BLaER1 (cell line): ENCODE measurements around the gene EFNA1.

Experiments used
- H3K27ac ChIP-seq: shearing (Covaris generic); formaldehyde crosslinking; 2 replicates; pipeline ENCODE4 v1.8.1; 2022
- H3K27me3 ChIP-seq: shearing (Covaris generic); formaldehyde crosslinking; 2 replicates; pipeline ENCODE4 v1.8.1; 2022
- H3K36me3 ChIP-seq: shearing (Covaris generic); formaldehyde crosslinking; 2 replicates; pipeline ENCODE4 v1.8.1; 2022
- H3K4me1 ChIP-seq: shearing (Covaris generic); formaldehyde crosslinking; 2 replicates; pipeline ENCODE4 v1.8.1; 2022
- H3K4me2 ChIP-seq: shearing (Covaris generic); formaldehyde crosslinking; 2 replicates; pipeline ENCODE4 v1.8.1; 2022
- H3K4me3 ChIP-seq: shearing (Covaris generic); formaldehyde crosslinking; 2 replicates; pipeline ENCODE4 v1.8.1; 2022
- H3K9ac ChIP-seq: shearing (Covaris generic); formaldehyde crosslinking; 2 replicates; pipeline ENCODE4 v1.8.1; 2022
- H3K9me3 ChIP-seq: shearing (Covaris generic); formaldehyde crosslinking; 2 replicates; pipeline ENCODE4 v1.8.1; 2022
- H4K20me1 ChIP-seq: shearing (Covaris generic); formaldehyde crosslinking; 2 replicates; pipeline ENCODE4 v1.8.1; 2022
- Cebpa-rat ChIP-seq: shearing (Covaris generic); IDR thresholded peaks from 2 replicates; pipeline ENCODE4 v1.8.1; 2022

EFNA1 gene, protein sequence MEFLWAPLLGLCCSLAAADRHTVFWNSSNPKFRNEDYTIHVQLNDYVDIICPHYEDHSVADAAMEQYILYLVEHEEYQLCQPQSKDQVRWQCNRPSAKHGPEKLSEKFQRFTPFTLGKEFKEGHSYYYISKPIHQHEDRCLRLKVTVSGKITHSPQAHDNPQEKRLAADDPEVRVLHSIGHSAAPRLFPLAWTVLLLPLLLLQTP

DNA sequence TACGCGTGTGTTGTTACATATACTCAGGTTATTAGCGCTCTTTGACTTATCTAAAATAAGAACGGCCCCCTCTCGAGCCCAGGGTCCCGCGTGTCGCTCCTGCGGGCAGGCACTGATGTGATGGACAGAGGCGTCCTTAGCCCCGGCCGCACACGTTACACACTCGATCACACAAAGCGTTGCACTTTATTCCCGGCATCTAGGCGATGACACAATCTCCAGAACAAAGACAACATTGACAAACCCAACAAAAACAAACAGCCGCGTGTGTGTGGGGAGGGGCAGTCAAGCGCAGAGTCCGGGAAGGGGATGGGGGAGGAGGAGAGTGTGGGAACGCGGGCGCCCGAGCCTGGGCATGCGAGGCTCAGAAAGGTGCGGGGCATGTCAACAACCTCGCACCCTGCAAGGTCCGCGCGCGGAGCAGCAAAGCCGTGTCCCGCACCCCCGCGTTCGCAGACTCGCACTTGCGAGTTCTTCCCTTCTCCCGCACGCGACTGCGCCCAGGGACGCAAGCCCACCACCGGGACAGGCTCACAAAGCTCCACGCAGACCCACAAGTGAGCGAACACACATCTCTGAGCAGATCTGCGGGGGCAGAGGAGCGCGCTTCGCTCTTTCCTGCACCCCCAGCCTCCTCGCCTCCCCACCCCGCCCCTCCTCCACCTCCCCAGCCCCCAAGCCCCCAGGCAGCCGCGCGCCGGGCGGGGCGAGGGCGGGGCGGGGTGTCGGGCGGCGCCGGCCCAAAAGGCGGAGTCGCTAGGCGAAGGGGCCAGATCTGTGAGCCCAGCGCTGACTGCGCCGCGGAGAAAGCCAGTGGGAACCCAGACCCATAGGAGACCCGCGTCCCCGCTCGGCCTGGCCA, at the start of gene EFNA1:
EFNA1 (plus strand) TSS at position 772 of the 862 bp plus-strand sequence. CDS start 102 bp downstream, outside the sequence.
- Histone ChIP-seq H3K9me3 (no peaks in the 10 kb centered on the region), H3K36me3 (peaks cover 16% of the 10 kb centered on the region), H4K20me1 (no peaks in the 10 kb centered on the region), H3K27me3 (peaks cover 35% of the 10 kb centered on the region), H3K9ac (peak within 1 kb of the TSS; percentile 84), H3K4me2 (peak within 1 kb of the TSS; percentile 99), H3K27ac (peak within 1 kb of the TSS; percentile 74), H3K4me1 (peaks cover 54% of the 10 kb centered on the region), H3K4me3 (peak within 1 kb of the TSS; percentile 82)
- TF ChIP-seq Cebpa-rat = no peak

DNA sequence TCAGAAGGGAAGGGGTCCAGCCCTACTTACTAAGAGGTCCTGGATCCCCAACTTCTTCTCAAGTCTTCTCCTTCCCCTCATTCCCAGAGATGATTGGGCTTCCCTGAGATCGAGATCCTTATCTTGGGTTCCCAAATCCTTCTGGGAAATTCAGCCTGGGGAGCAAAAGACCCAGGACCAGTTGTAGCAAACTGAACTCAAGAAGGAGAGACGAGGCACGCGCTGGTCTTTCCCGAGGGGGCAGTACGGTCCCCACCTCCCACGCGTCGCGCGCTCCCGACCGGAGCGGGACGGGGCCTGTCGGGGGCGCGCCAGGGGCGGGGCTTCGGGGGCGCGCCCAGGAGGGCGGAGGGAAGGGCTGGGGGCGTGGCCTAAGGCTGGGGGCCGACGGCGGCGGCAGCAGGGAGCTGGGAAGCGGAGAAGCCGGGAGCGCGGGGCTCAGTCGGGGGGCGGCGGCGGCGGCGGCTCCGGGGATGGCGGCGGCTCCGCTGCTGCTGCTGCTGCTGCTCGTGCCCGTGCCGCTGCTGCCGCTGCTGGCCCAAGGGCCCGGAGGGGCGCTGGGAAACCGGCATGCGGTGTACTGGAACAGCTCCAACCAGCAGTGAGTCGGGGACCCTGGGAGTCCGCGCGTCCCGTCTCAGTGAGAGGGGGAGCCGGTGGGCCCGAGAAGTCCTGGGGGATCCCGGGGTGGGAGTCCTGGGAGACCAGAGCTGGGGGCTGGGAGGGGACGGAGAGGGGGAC, 49.0 kb upstream of the EFNA1 start, which contains the start of gene EFNA3:
EFNA3 (plus strand) TSS at position 369 of the 741 bp plus-strand sequence; CDS start at position 474, 105 bp downstream.
- TF ChIP-seq Cebpa-rat = no peak
- peak within 1 kb of the TSS; percentile 70 for H3K4me3 ChIP-seq
- peaks cover 100% of the 10 kb centered on the region for H3K4me1 ChIP-seq
- H3K9ac ChIP-seq = peak within 1 kb of the TSS; percentile 75
- peaks cover 48% of the 10 kb centered on the region for H4K20me1 ChIP-seq
- no peaks in the 10 kb centered on the region for H3K9me3 ChIP-seq
- H3K4me2 ChIP-seq = peak within 1 kb of the TSS; percentile 100
- no peaks in the 10 kb centered on the region for H3K36me3 ChIP-seq
- H3K27me3 ChIP-seq = peaks cover 49% of the 10 kb centered on the region
- peak within 1 kb of the TSS; percentile 75; the same call in 1 of the 2 replicates for H3K27ac ChIP-seq

DNA sequence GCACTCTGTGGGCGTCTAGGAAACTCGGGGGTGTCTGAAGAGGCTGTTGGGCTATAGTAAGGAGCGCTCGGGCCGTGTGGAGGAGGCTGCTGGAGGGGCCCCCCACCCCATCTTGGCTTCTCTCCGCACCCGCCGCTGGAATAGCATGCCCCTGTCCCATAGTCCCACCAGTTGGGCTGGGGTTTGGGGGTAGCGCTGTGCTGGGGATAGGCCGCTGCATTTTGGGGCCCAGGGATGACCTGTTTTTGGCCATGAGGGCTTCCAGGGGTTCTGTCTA, 48.5 kb upstream of the EFNA1 start:
- Histone ChIP-seq H3K4me3 (peak overlapping the region; percentile 70), H3K9ac (peak overlapping the region; percentile 75), H3K4me1 (peaks cover 100% of the 10 kb centered on the region), H4K20me1 (peaks cover 53% of the 10 kb centered on the region), H3K27me3 (peaks cover 53% of the 10 kb centered on the region), H3K27ac (peak overlapping the region; percentile 75; the same call in 1 of the 2 replicates), H3K4me2 (peak overlapping the region; percentile 100), H3K36me3 (no peaks in the 10 kb centered on the region), H3K9me3 (no peaks in the 10 kb centered on the region)
- TF ChIP-seq Cebpa-rat = no peak

DNA sequence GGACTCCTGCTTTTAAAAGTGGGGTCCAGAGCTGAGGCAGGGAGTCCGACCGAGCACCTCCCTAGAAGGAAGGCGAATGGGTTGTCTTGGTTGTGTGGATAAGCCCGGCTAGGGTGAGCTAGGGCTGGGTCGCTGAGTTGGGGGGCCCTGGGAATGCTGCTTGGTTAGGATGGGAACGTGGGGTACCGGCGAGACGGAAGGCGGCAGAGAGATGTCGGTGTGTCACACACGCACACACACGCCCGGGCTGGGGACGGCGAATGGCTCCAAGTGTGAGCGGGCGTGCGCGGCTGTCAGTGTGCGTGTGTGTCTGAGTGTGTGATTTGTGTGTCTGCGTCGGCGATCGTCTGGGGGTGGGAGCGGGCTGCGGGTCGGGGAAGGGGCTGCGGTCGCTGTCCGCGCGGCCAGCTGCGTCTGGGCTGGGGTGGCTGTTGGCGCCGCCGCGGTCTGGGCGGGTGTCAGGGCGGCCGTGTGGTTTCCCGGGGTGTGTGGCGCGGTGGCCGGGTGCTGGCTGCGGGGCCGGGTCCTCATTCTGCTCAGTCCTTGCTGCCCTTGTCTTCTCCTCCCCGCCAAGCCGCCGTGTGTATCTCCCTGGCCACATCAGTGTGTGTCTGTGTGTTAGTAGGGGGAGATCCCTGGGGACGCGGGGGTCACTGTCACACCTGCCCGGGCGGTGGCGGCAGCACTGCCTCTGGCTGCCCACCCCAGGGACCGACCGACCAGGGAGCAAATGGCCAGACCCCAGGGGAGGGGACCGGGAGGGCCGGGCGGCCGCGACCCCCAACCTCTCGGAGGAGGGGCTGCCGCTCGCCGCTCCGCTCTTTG, 48.0 kb upstream of the EFNA1 start:
- Histone ChIP-seq H3K4me1 (peaks cover 99% of the 10 kb centered on the region), H3K27me3 (peaks cover 53% of the 10 kb centered on the region), H4K20me1 (peaks cover 58% of the 10 kb centered on the region), H3K9me3 (no peaks in the 10 kb centered on the region), H3K4me2 (peak overlapping the region; percentile 100), H3K4me3 (peak overlapping the region; percentile 70), H3K36me3 (no peaks in the 10 kb centered on the region), H3K9ac (peak overlapping the region; percentile 75), H3K27ac (peak overlapping the region; percentile 75; the same call in 1 of the 2 replicates)
- no peak for TF ChIP-seq Cebpa-rat

DNA sequence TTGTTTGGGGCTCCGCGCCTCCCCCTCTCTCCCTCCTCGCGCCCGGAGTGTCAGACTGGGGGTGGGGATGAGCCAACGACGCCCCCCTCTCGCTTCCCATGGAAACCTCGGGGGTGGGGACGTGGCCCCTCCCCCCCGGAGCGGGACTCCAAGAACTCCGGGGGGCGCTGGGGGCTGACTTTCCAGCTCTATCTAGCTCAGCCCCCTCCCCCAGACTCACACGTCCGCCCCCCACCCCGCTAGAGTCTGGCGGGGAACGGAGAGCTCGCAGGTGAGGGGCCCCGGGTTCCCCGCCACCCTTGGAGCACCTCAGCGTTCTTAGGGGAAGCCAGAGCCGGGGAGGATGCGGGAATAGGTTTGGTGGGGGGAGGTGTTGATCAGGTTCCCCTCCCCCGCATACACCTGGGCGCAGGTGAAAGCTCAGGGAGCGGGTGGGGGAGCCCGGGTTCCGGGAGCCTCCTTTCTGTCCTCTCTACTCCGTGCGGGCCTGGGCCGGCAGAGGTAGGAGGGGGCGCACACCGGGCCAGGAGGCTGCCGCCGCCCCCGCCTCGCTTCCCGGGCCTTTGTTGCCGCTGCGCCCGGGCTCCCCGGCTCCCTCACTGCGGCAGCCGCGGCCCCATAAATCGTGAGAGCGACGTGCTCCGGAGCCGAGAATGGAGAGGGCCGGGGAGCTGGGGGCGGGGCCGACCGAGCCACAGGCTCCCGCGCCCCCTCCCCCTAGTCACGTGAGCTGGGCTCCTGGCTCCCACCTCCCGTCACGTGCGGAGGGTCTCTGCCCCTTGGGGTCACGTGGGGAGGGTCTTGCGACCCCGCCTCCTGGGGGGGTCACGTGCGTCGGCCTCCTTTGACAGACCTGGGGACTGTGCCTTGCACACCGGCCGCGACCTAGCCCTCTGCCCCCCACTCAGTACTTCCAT, 47.1 kb upstream of the EFNA1 start:
- peak overlapping the region; percentile 75 for H3K9ac ChIP-seq
- H3K9me3 ChIP-seq = no peaks in the 10 kb centered on the region
- H3K4me2 ChIP-seq = peak overlapping the region; percentile 100
- no peaks in the 10 kb centered on the region for H3K36me3 ChIP-seq
- H3K27ac ChIP-seq = peak overlapping the region; percentile 37; the same call in 1 of the 2 replicates
- peaks cover 93% of the 10 kb centered on the region for H3K4me1 ChIP-seq
- H3K27me3 ChIP-seq = peaks cover 53% of the 10 kb centered on the region
- peaks cover 58% of the 10 kb centered on the region for H4K20me1 ChIP-seq
- H3K4me3 ChIP-seq = peak overlapping the region; percentile 70
- TF ChIP-seq Cebpa-rat = no peak

DNA sequence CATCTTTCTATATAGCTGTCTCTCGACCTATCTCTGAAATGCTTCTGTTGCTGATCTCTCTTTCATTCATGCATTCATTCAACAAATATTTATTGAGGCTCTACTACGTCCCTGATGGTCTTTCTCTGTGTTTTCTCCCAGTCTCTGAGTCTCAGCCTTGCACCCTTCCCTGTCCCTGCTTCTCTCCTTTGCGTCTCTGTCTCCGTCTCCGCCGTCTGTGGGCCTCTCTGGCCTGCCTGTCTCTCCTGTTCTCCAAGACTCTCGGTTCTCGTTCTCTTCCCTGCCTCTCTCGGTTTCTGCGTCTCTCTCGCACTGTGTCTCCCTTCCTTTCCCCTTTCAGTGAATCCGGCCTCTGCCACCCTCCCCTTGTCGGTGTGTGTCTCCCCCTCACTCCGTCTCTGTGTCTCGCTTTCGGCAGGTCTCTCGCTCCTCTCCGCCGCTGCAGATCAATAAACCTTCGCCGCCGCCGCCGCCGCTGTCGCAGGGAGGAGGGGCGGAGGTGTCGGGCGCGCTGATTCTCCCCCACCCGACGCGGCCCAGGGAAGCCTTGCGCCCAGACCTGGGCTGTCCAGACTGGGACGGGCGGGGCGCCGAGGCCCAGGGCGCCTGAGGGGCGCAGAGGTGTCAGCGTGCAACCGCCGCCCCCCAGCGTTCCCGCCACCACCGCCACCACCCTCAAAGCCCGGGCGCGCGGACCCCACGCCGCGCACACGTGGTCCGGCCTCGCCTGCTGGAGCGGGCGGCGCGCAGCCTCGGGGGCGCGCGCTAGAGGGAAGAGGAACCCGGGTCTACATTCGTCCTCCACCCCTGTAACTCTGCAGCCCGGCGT, 46.0 kb upstream of the EFNA1 start:
- Histone ChIP-seq H3K4me2 (peak overlapping the region; percentile 100), H4K20me1 (peaks cover 58% of the 10 kb centered on the region), H3K4me3 (peak overlapping the region; percentile 70), H3K9ac (peak overlapping the region; percentile 75; the same call in 1 of the 2 replicates), H3K36me3 (no peaks in the 10 kb centered on the region), H3K9me3 (no peaks in the 10 kb centered on the region), H3K27ac (no peak overlapping the region), H3K27me3 (peaks cover 53% of the 10 kb centered on the region), H3K4me1 (peaks cover 91% of the 10 kb centered on the region)
- no peak for TF ChIP-seq Cebpa-rat

DNA sequence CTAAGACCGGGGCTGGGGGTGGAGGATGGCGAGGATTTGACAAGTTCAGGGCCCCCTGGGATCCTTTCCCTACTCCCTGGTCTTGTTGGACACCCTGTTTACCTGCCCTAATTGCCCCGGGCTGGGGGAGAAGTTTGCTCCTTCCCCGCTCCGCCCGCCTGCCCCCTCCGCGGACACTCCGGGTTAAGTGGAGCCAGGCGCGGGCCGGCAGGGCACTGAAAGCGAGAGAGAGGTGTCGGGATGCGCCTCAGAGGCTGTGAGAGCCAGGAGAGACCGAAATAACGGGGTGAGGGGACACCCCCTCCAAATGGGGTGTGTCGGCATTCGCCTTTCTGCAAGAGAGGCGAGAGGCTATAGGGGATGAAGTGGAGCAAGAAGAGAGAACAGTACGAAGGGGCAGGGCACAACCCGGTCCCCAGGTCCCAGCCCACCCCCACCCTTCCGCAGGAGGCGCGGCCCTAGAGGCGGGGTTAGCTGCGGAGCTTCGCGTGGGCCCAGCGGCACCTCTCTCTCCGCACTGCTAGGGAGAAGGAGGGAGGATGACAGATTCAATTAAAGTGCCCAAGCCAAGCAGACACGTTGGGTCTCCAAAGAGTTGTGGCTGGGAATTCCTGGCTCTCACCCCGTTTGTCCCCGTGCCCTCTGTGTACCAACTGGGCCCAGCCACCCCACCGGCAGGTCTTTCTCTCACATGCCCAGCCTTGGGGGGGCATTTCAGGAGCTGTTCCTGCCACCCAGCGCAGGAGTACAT, 45.2 kb upstream of the EFNA1 start:
- no peak overlapping the region for H3K27ac ChIP-seq
- no peak for TF ChIP-seq Cebpa-rat
- H3K4me1 ChIP-seq = peaks cover 91% of the 10 kb centered on the region
- H3K9ac ChIP-seq = 0 out of 2 replicates have a peak overlapping the region, but pooled peaks have one; percentile 46
- peak overlapping the region; percentile 100 for H3K4me2 ChIP-seq
- H3K36me3 ChIP-seq = no peaks in the 10 kb centered on the region
- peak overlapping the region; percentile 70 for H3K4me3 ChIP-seq
- H3K27me3 ChIP-seq = peaks cover 53% of the 10 kb centered on the region
- H4K20me1 ChIP-seq = peaks cover 58% of the 10 kb centered on the region
- no peaks in the 10 kb centered on the region for H3K9me3 ChIP-seq
